NCI-H2029 treated with DMSO at 0.1 percent for 48 hours (cell line): ENCODE data around the gene CHST5.
"Not testable (repeated sequence)": the region's sequence is repeated elsewhere in the genome, so short reads cannot be mapped to it uniquely, and the experiment has no call there.

Source experiments
- DNase-seq: peaks from one replicate; lab custom pipeline; 2025; lab: John Stamatoyannopoulos, UW

CHST5 gene

GRCh38 chr16:75506107-75506506, 29.8 kb downstream of the CHST5 start:
- no peak for DNase-seq

- no peak for DNase-seq
Observed at GRCh38 chr16:75503801-75504200, 32.1 kb downstream of the CHST5 start.

GRCh38 chr16:75502916-75503605, 32.8 kb downstream of the CHST5 start:
- no peak for DNase-seq

- not testable (repeated sequence) for DNase-seq
Observed at GRCh38 chr16:75501820-75502219, 34.1 kb downstream of the CHST5 start.

GRCh38 chr16:75501359-75501758, 34.5 kb downstream of the CHST5 start:
- no peak for DNase-seq

GRCh38 chr16:75498605-75499322, 37.1 kb downstream of the CHST5 start:
- not testable (repeated sequence) for DNase-seq

GRCh38 chr16:75497558-75497957, 38.4 kb downstream of the CHST5 start:
- DNase-seq: no peak

- no peak for DNase-seq
Observed at GRCh38 chr16:75495076-75495674, 40.7 kb downstream of the CHST5 start, which contains the start of gene CHST6. Gene CHST6, minus strand, starts transcription at chr16:75495441. Its CDS starts 15,613 bp downstream, at chr16:75479828.

- no peak for DNase-seq
Observed at GRCh38 chr16:75494661-75495075, 41.2 kb downstream of the CHST5 start.

GRCh38 chr16:75494184-75494583, 41.7 kb downstream of the CHST5 start:
- DNase-seq: no peak

- peak; percentile 57 for DNase-seq
Observed at GRCh38 chr16:75491876-75492275, 44.0 kb downstream of the CHST5 start.

- no peak for DNase-seq
Observed at GRCh38 chr16:75488322-75488721, 47.6 kb downstream of the CHST5 start.

- DNase-seq: no peak
Observed at GRCh38 chr16:75486676-75487313, 49.1 kb downstream of the CHST5 start.

- no peak for DNase-seq
Observed at GRCh38 chr16:75486014-75486675, 49.8 kb downstream of the CHST5 start.

- no peak for DNase-seq
Observed at GRCh38 chr16:75485230-75486013, 50.5 kb downstream of the CHST5 start.

- DNase-seq: no peak
Observed at GRCh38 chr16:75483222-75483621, 52.7 kb downstream of the CHST5 start.

GRCh38 chr16:75482434-75483205, 53.3 kb downstream of the CHST5 start:
- no peak for DNase-seq

GRCh38 chr16:75481475-75481874, 54.4 kb downstream of the CHST5 start:
- no peak for DNase-seq

GRCh38 chr16:75479421-75479990, 56.4 kb downstream of the CHST5 start:
- DNase-seq: no peak
